ENCODE data around the gene TRAT1. TPM values are rescaled to one million over a fixed set of nuclear protein-coding genes. Genes with fewer than 3 reads are reported as not detected.
"Not testable (repeated sequence)": the region's sequence is repeated elsewhere in the genome, so short reads cannot be mapped to it uniquely, and the experiment has no call there.

The TRAT1 gene, protein sequence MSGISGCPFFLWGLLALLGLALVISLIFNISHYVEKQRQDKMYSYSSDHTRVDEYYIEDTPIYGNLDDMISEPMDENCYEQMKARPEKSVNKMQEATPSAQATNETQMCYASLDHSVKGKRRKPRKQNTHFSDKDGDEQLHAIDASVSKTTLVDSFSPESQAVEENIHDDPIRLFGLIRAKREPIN
- polyA plus RNA-seq (2012; ENCODE audit: missing spikeins) = 2.7 TPM

DNA sequence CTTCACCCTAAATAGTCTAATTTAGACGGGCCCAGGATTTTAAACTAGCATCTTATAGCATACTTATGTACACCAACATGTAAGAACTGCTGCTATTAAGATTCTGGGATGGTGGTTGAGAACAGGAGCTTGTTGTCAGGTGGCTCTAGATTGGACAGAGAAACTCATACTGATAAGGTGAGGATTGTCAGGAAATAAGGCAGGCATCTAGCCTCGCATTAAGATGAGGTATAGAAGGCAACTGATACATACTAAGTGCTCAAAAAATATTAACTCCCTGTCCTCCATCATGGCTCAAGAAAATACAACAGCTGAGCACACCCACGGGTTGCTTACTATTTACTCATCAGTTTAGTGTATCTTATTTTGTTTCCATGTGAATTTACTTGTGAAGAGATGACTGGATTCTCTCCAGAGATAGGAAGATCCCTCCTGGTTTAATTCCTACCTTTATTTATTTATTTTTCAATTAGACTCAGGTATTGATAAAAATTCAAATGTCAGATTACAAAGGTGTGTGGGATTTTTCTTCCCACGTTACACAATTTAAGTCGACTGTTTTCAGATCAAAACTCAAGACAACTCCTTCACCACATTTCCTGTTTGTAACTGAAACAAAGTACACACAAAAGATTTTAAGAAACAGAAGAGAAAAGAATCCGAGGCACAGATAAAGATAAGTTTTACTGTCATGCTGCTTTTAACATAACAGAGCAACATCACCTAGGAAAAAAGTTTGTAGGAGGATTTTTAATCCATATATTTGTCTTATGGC lies at the start of gene TRAT1:
Gene TRAT1, plus strand, starts transcription at position 664 of the 775 bp plus-strand sequence. CDS start 142 bp downstream, outside the sequence.
- FAIRE-seq (no peak), DNase-seq (ENCODE audit: insufficient read length) (no peak)
- TF ChIP-seq TAF1 (IDR thresholded peaks at IDR 0.05; ENCODE audit: borderline replicate concordance, low read depth, low read length) (no peak), POLR2AphosphoS5 (IDR thresholded peaks at IDR 0.05; ENCODE audit: low read depth, low read length) (no peak), POLR2A (IDR thresholded peaks at IDR 0.05; ENCODE audit: low read depth, low read length) (no peak)

DNA sequence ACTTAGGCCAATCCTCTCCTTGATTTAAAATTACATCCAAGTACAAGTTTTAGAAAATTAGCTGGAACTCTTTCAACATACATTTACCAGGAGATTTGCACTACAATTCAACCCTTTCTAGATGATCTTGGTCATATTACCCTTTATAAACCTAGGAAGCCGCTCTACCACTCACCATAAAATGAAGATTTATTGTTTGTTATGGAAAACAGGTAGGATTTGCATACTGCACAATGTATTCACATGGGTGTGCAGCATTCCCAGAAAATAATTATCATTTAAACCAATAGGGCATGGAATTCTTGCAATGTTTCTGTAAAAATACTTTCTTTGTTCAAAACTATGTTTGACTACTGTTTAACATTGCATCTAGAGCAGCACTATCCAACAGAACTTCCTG lies 46.9 kb upstream of the TRAT1 start:
- no peak for TF ChIP-seq TAF1 (IDR thresholded peaks at IDR 0.05; ENCODE audit: borderline replicate concordance, low read depth, low read length)
- no peak for TF ChIP-seq POLR2AphosphoS5 (IDR thresholded peaks at IDR 0.05; ENCODE audit: low read depth, low read length)
- TF ChIP-seq POLR2A (IDR thresholded peaks at IDR 0.05; ENCODE audit: low read depth, low read length) = no peak
- no peak for DNase-seq (ENCODE audit: insufficient read length)
- FAIRE-seq = no peak

DNA sequence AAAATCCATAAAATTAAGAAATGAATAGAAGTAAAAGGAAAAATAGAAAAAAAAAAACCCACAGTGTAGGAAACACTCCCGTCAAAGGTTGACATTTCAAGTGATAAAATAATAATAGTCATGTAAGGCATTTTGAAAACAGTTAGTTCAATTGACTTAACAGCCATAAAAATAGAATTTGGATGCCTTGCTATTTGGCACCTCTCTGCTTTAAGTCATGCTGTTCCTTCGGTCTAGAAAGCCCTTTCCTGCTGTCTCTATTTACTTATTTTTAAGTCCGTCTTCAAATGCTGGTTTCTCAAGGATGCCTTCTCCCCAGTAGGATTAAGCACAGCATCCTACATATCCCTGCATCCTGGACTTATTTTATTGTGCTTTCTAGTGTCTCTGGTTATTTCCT lies 43.1 kb upstream of the TRAT1 start:
- TF ChIP-seq POLR2AphosphoS5 (IDR thresholded peaks at IDR 0.05; ENCODE audit: low read depth, low read length) (no peak), TAF1 (IDR thresholded peaks at IDR 0.05; ENCODE audit: borderline replicate concordance, low read depth, low read length) (no peak), POLR2A (IDR thresholded peaks at IDR 0.05; ENCODE audit: low read depth, low read length) (no peak)
- no peak for FAIRE-seq

DNA sequence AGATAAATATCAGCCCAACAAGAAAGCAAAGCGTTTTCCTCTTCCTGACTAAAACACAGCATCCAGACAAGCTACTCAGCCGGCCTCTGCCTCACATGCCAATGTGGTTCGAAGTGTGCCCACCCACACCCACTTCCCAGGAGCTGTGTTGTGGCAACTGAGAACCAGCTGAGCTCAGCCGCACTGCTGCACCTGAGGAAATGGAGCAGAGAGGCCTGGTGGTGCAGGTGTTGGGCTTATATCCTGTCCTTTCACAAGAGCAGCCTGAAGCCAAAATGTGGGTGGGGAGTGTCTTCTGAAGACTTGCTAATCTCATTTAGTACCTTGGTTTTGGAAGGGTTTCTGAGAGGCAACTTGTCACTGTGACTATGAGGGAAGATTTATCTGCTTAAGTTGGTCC lies 42.4 kb upstream of the TRAT1 start:
- DNase-seq (ENCODE audit: insufficient read length) (no peak), FAIRE-seq (no peak)
- no peak for TF ChIP-seq POLR2AphosphoS5 (IDR thresholded peaks at IDR 0.05; ENCODE audit: low read depth, low read length)
- no peak for TF ChIP-seq TAF1 (IDR thresholded peaks at IDR 0.05; ENCODE audit: borderline replicate concordance, low read depth, low read length)
- TF ChIP-seq POLR2A (IDR thresholded peaks at IDR 0.05; ENCODE audit: low read depth, low read length) = no peak

More for the DNA sequence above, 43.1 kb upstream of the TRAT1 start:
- DNase-seq (ENCODE audit: insufficient read length) = no peak

DNA sequence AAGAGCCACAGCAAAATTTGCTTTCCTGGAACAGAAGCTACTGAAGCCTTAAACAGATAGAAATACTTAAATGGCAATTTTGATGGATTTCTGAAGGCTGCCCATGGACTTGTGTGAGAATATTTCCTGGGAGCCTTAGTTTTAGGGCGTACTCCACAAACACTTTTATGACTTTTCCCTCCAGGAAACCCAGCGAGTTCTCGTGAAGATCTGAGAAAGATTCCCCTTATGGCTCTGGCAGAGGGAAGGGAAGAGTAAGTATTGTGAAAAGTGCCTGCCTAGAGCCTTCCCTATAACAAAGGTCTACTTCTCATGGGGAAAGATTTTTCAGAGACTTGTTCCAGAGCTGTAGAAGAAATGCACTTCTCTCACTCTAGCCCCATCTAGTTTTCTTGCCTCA lies 31.1 kb upstream of the TRAT1 start:
- TF ChIP-seq POLR2AphosphoS5 (IDR thresholded peaks at IDR 0.05; ENCODE audit: low read depth, low read length) (no peak), POLR2A (IDR thresholded peaks at IDR 0.05; ENCODE audit: low read depth, low read length) (no peak)
- DNase-seq (ENCODE audit: insufficient read length) (no peak), FAIRE-seq (no peak)

DNA sequence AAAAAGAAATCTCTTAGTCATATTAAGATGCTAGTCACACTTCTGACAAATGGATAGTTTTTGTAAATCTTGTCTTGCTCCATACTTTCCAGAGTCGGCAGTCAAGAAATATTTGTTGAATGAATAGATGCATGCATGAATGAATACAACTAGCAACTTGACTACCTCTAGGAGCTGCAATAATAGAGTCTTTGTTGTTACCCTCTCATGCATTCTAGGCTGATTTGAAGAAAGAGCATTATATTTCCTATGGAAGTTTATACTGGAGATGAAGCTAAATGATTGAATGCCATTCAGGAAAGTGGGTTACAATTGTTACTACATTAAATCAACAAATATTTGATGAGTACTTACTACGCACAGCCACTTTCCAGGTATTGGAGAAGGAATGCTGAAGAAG lies 18.1 kb upstream of the TRAT1 start:
- FAIRE-seq (no peak), DNase-seq (ENCODE audit: insufficient read length) (no peak)
- TF ChIP-seq POLR2A (IDR thresholded peaks at IDR 0.05; ENCODE audit: low read depth, low read length) (no peak), TAF1 (IDR thresholded peaks at IDR 0.05; ENCODE audit: borderline replicate concordance, low read depth, low read length) (no peak), POLR2AphosphoS5 (IDR thresholded peaks at IDR 0.05; ENCODE audit: low read depth, low read length) (no peak)

DNA sequence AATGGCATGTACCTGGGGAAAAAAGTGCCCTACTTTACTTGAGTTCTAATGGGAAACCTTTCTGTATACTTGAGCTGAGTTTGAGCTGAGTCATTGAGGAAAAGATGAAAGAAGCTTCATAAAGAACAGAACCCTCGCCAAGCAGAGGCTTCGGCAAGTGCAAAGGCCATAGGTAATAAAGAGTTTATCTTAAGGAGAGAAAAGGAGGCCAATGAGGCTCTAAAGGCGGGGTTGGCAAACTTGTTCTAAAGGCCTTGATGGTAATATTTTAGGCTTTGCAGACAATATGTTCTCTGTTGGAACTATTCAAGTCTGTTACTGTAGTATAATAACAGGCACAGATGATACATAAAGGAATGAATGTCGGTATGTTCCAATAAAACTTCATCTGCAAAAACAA lies 17.6 kb upstream of the TRAT1 start:
- no peak for FAIRE-seq
- TF ChIP-seq TAF1 (IDR thresholded peaks at IDR 0.05; ENCODE audit: borderline replicate concordance, low read depth, low read length) = no peak
- TF ChIP-seq POLR2AphosphoS5 (IDR thresholded peaks at IDR 0.05; ENCODE audit: low read depth, low read length) = no peak
- no peak for TF ChIP-seq POLR2A (IDR thresholded peaks at IDR 0.05; ENCODE audit: low read depth, low read length)
- DNase-seq (ENCODE audit: insufficient read length) = no peak

DNA sequence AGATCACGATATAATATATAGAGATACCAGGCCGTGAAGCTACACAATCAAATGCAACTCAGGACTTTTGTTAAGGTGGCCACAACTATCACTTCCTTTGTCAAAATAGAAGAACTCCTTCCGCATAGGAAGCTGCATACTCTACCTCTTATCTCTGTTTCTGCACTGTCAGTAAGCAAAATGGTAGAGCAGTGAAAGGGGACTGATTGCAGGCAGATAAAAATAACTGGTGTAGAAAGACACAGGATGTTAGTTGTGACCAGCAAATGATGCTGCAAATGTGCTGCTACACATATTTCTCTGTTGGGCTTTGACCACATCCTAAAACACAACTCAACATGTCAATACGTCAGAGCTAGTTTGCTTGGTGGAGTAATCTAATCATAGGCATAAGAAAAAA lies 16.3 kb upstream of the TRAT1 start:
- FAIRE-seq (peak; percentile 50), DNase-seq (ENCODE audit: insufficient read length) (no peak)
- no peak for TF ChIP-seq TAF1 (IDR thresholded peaks at IDR 0.05; ENCODE audit: borderline replicate concordance, low read depth, low read length)
- no peak for TF ChIP-seq POLR2A (IDR thresholded peaks at IDR 0.05; ENCODE audit: low read depth, low read length)
- TF ChIP-seq POLR2AphosphoS5 (IDR thresholded peaks at IDR 0.05; ENCODE audit: low read depth, low read length) = no peak

DNA sequence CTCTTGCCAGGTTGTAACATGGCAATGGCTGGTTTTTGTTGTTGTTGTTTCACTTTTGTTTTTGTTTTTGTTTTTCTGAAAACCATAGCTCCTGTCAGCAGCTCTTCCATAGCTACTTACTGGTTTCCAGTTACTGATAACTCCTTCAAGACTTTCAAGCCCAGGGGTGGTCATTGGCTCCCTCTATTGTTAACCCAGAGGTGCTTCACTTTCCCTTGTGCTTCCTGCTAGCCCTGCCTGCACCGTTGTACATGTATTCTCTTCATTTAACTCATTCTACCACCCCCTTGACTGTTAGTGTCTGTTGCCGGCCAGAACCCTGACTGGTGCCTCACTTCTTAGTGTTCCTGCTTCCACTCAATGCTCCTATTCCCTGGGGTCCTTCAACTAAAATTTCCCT lies 4.2 kb upstream of the TRAT1 start:
- FAIRE-seq = peak; percentile 88
- no peak for TF ChIP-seq TAF1 (IDR thresholded peaks at IDR 0.05; ENCODE audit: borderline replicate concordance, low read depth, low read length)
- TF ChIP-seq POLR2AphosphoS5 (IDR thresholded peaks at IDR 0.05; ENCODE audit: low read depth, low read length) = no peak
- no peak for TF ChIP-seq POLR2A (IDR thresholded peaks at IDR 0.05; ENCODE audit: low read depth, low read length)
- no peak for DNase-seq (ENCODE audit: insufficient read length)

DNA sequence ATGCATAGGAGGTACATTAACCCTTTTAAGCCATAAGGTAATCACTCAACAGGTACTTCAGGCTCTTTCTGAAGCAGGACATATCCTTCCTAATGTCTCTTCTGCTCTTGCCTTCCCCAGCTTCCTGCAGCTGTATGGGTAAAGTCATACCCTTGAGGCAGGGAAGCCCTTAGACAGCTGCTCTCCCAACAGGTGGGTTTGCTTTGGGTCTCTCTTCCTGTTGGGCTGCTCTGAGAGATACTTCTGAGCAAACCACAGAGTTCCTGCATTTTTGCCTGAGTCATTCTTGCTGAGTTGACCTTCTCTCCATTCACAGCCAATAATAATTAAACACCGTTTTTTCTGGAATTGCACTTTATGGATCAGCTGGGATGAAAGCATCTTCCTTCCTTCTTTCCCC lies 2.0 kb upstream of the TRAT1 start:
- DNase-seq (ENCODE audit: insufficient read length) (no peak), FAIRE-seq (no peak)
- TF ChIP-seq POLR2A (IDR thresholded peaks at IDR 0.05; ENCODE audit: low read depth, low read length) = no peak

DNA sequence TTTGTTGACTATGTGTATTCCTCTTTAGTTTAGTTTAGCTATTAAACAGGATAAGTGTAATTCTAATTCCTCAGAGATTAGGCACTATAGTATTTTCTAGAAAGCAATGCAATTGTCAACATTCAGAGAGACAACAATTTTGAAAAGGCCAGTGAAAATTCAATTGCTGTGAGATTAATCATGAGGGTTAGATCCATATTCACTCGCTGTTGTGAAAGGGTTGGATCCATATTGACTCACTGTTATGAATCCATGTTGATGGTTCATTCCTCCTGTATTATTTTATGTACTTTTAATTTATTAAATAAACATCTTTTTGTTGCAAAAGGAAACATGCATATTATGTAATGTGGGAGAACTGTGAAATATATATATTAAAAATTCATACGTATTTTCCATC lies 641 bp downstream of the TRAT1 start:
- DNase-seq (ENCODE audit: insufficient read length) = no peak
- no peak for TF ChIP-seq TAF1 (IDR thresholded peaks at IDR 0.05; ENCODE audit: borderline replicate concordance, low read depth, low read length)
- TF ChIP-seq POLR2A (IDR thresholded peaks at IDR 0.05; ENCODE audit: low read depth, low read length) = no peak
- no peak for TF ChIP-seq POLR2AphosphoS5 (IDR thresholded peaks at IDR 0.05; ENCODE audit: low read depth, low read length)
- no peak for FAIRE-seq

DNA sequence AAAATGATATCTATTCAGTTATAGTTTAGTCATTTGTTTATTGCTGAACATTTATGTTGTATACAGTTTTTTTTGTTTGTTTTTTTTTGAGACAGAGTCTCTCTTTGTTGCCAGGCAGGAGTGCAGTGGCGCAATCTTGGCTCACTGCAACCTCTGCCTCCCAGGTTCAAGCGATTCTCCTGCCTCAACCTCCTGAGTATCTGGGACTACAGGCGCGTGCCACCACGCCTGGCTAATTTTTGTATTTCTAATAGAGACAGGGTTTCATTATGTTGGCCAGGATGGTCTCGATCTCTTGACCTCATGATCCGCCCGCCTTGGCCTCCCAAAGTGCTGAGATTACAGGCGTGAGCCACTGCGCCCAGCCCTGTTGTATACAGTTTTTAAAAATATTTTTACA lies 1.2 kb downstream of the TRAT1 start:
- not testable (repeated sequence) for FAIRE-seq; DNase-seq (ENCODE audit: insufficient read length)

Measured in GM12892 (cell line).